H9 (cell line): ENCODE data around the gene ZC3H12C. TPM values are rescaled to one million over a fixed set of nuclear protein-coding genes. Genes with fewer than 3 reads are reported as not detected.
"Not testable (repeated sequence)": the region's sequence is repeated elsewhere in the genome, so short reads cannot be mapped to it uniquely, and the experiment has no call there.

Experiments used
- DNase-seq: peaks from one replicate; pipeline ENCODE4 v3.0.0-alpha.2; 2017
- H2AFZ ChIP-seq: one replicate; pipeline ENCODE4 v1.6.1; 2013; ENCODE audit warnings: mild to moderate bottlenecking, low read length, control low read depth, moderate library complexity
- H2AK5ac ChIP-seq: 2 replicates; pipeline ENCODE4 v1.6.1; 2013; ENCODE audit warnings: low read length, control low read depth, mixed read lengths; ENCODE audit not compliant: insufficient read length
- H2BK120ac ChIP-seq: one replicate; pipeline ENCODE4 v1.6.1; 2013; ENCODE audit warnings: low read depth, mild to moderate bottlenecking, low read length, control low read depth, inconsistent platforms; ENCODE audit not compliant: poor library complexity, severe bottlenecking
- H2BK12ac ChIP-seq: 2 replicates; pipeline ENCODE4 v1.6.1; 2013; ENCODE audit warnings: low read length, control low read depth, mixed read lengths, low read depth; ENCODE audit not compliant: insufficient read length
- H2BK15ac ChIP-seq: 2 replicates; pipeline ENCODE4 v1.6.1; 2013; ENCODE audit warnings: low read depth, low read length, control low read depth
- H2BK20ac ChIP-seq: one replicate; pipeline ENCODE4 v1.6.1; 2013; ENCODE audit warnings: low read depth, mild to moderate bottlenecking, low read length, control low read depth, inconsistent platforms; ENCODE audit not compliant: poor library complexity, severe bottlenecking
- H2BK5ac ChIP-seq: 2 replicates; pipeline ENCODE4 v1.6.1; 2013; ENCODE audit warnings: low read length, control low read depth, mixed read lengths; ENCODE audit not compliant: insufficient read length
- H3K14ac ChIP-seq: 2 replicates; pipeline ENCODE4 v1.6.1; 2013; ENCODE audit warnings: low read length, control low read depth; ENCODE audit not compliant: insufficient read depth
- H3K18ac ChIP-seq: 2 replicates; pipeline ENCODE4 v1.6.1; 2013; ENCODE audit warnings: low read depth, mild to moderate bottlenecking, mixed read lengths, low read length, control low read depth; ENCODE audit not compliant: insufficient read length
- H3K23ac ChIP-seq: 2 replicates; pipeline ENCODE4 v1.6.1; 2013; ENCODE audit warnings: low read length, control low read depth, mixed read lengths, low read depth; ENCODE audit not compliant: insufficient read length
- H3K23me2 ChIP-seq: 2 replicates; pipeline ENCODE4 v1.6.1; 2013; ENCODE audit warnings: low read depth, mild to moderate bottlenecking, mixed read lengths, low read length, control low read depth; ENCODE audit not compliant: insufficient read length, poor library complexity, severe bottlenecking
- H3K27ac ChIP-seq: 2 replicates; pipeline ENCODE4 v1.5.1; 2013; ENCODE audit warnings: low read length, control low read depth, mixed read lengths, low read depth; ENCODE audit not compliant: insufficient read length
- H3K27me3 ChIP-seq: 2 replicates; pipeline ENCODE4 v1.6.1; 2013; ENCODE audit warnings: low read length, control low read depth, inconsistent platforms; ENCODE audit not compliant: insufficient read depth
- H3K4ac ChIP-seq: 2 replicates; pipeline ENCODE4 v1.6.1; 2013; ENCODE audit warnings: low read depth, mild to moderate bottlenecking, control low read depth, inconsistent platforms, low read length, moderate library complexity
- H3K4me1 ChIP-seq: 2 replicates; pipeline ENCODE4 v1.6.1; 2013; ENCODE audit warnings: low read length, control low read depth, inconsistent platforms; ENCODE audit not compliant: insufficient read depth
- H3K4me2 ChIP-seq: 2 replicates; pipeline ENCODE4 v1.6.1; 2013; ENCODE audit warnings: low read length, control low read depth, mixed read lengths; ENCODE audit not compliant: insufficient read length, insufficient read depth
- H3K56ac ChIP-seq: 2 replicates; pipeline ENCODE4 v1.6.1; 2013; ENCODE audit warnings: low read depth, mild to moderate bottlenecking, mixed read lengths, low read length, control low read depth; ENCODE audit not compliant: insufficient read length
- H3K79me1 ChIP-seq: 2 replicates; pipeline ENCODE4 v1.6.1; 2013; ENCODE audit warnings: low read depth, mild to moderate bottlenecking, moderate library complexity, low read length, control low read depth, inconsistent platforms; ENCODE audit not compliant: insufficient read depth, poor library complexity, severe bottlenecking
- H3K79me2 ChIP-seq: 2 replicates; pipeline ENCODE4 v1.6.1; 2013; ENCODE audit warnings: low read length, control low read depth, inconsistent platforms; ENCODE audit not compliant: insufficient read depth
- H3K9ac ChIP-seq: 2 replicates; pipeline ENCODE4 v1.6.1; 2013; ENCODE audit warnings: low read length, control low read depth, mixed read lengths; ENCODE audit not compliant: insufficient read length; ENCODE audit errors: extremely low read depth
- H3K9me3 ChIP-seq: one replicate; pipeline ENCODE4 v1.6.1; 2013; ENCODE audit warnings: low read depth, low read length, inconsistent platforms; ENCODE audit not compliant: control insufficient read depth
- H3T11ph ChIP-seq: one replicate; pipeline ENCODE4 v1.6.1; 2013; ENCODE audit warnings: mild to moderate bottlenecking, low read length, control low read depth, inconsistent platforms
- H4K20me1 ChIP-seq: one replicate; pipeline ENCODE4 v1.6.1; 2013; ENCODE audit not compliant: control insufficient read depth, insufficient read length, insufficient read depth
- H4K5ac ChIP-seq: 2 replicates; pipeline ENCODE4 v1.6.1; 2013; ENCODE audit warnings: low read depth, mild to moderate bottlenecking, mixed read lengths, low read length, control low read depth; ENCODE audit not compliant: insufficient read length
- H4K8ac ChIP-seq: replicated peaks from 2 replicates; pipeline ENCODE4 v1.6.1; 2013; ENCODE audit warnings: low read length, control low read depth, mixed read lengths, low read depth; ENCODE audit not compliant: insufficient read length
- H4K91ac ChIP-seq: 2 replicates; pipeline ENCODE4 v1.6.1; 2013; ENCODE audit warnings: low read depth, mild to moderate bottlenecking, moderate library complexity, mixed read lengths, low read length, control low read depth; ENCODE audit not compliant: insufficient read length
- H3K27ac Mint-ChIP-seq, 3 experiments: 2 replicates in 2 of 3; 3 replicates in 1 of 3; pipeline ENCODE4 v1.8.0; 2020 to 2021; ENCODE audit warnings: mixed read lengths in 3 of 3, mild to moderate bottlenecking in 1 of 3, moderate library complexity in 1 of 3
- H3K27me3 Mint-ChIP-seq: 2 replicates; pipeline ENCODE4 v1.8.0; 2021; ENCODE audit warnings: low read depth, mild to moderate bottlenecking, moderate library complexity, mixed read lengths
- H3K36me3 Mint-ChIP-seq, 3 experiments: 2 replicates in 2 of 3; 3 replicates in 1 of 3; pipeline ENCODE4 v1.8.0; 2020 to 2021; ENCODE audit warnings: low read depth in 3 of 3, mixed read lengths in 3 of 3; ENCODE audit not compliant: insufficient read depth in 1 of 3
- H3K4me1 Mint-ChIP-seq, 2 experiments: 2 replicates each; pipeline ENCODE4 v1.8.0; 2020; ENCODE audit warnings: mixed read lengths in 2 of 2
- H3K4me3 Mint-ChIP-seq, 2 experiments: 2 replicates in 1 of 2; 3 replicates in 1 of 2; pipeline ENCODE4 v1.8.0; 2020 to 2021; ENCODE audit warnings: mild to moderate bottlenecking in 2 of 2, mixed read lengths in 2 of 2, moderate library complexity in 1 of 2
- H3K9me3 Mint-ChIP-seq, 2 experiments: 2 replicates in 1 of 2; 3 replicates in 1 of 2; pipeline ENCODE4 v1.8.0; 2020; ENCODE audit warnings: mild to moderate bottlenecking in 2 of 2, mixed read lengths in 2 of 2, moderate library complexity in 1 of 2
- CTCF ChIP-seq: fragments of 200-600 bp; sonication (generic); conservative IDR thresholded peaks from 3 replicates; pipeline ENCODE4 v1.8.0; 2021; ENCODE audit warnings: antibody characterized with exemption, mild to moderate bottlenecking
- WGBS: extraction: QIAGEN DNeasy Blood & Tissue Kit; methylation state at CpG from one replicate; pipeline ENCODE4 v1.1.7; 2013; ENCODE audit warnings: missing lambda C conversion rate, low lambda C conversion rate, mixed read lengths; ENCODE audit not compliant: insufficient read length; ENCODE audit errors: extremely low coverage; 5-methylcytosine and 5-hydroxymethylcytosine counted together
- total RNA-seq: library from RNA; stranded (reverse); gene quantifications from 2 replicates; pipeline ENCODE4 v1.2.1, GENCODE V29; 2021

ZC3H12C gene
- total RNA-seq, 1 experiment from 2014 or later = 4.8 TPM

- not testable (repeated sequence) for H3K9me3 Mint-ChIP-seq, H3K4ac ChIP-seq, H2BK15ac ChIP-seq, H4K20me1 ChIP-seq, H4K91ac ChIP-seq, H3K27ac ChIP-seq, H3K14ac ChIP-seq, H3K79me2 ChIP-seq, H3K27me3 ChIP-seq, H2BK20ac ChIP-seq, DNase-seq, H2BK120ac ChIP-seq, H2AFZ ChIP-seq, H4K8ac ChIP-seq, H3K23ac ChIP-seq, H3K4me1 ChIP-seq, H3K79me1 ChIP-seq, H3K9me3 ChIP-seq, H2AK5ac ChIP-seq, H2BK12ac ChIP-seq, H4K5ac ChIP-seq, H3T11ph ChIP-seq, H3K23me2 ChIP-seq, H3K27me3 Mint-ChIP-seq, H3K36me3 Mint-ChIP-seq, H3K56ac ChIP-seq, H2BK5ac ChIP-seq
- H3K9ac ChIP-seq = peak overlapping the region; percentile 44
- TF ChIP-seq CTCF = peak; percentile 37; the same call in 2 of the 3 replicates
- H3K4me2 ChIP-seq = peak overlapping the region; percentile 30
- WGBS = no CpG with 5 or more reads among the region's 29 CpGs
- H3K27ac Mint-ChIP-seq = peak overlapping the region in 2 of 3 experiments; percentile 92 to 94; a peak in 3 of 7 replicates
- H3K4me3 Mint-ChIP-seq = peak overlapping the region; percentile 76 to 81
- H3K18ac ChIP-seq = peak overlapping the region; percentile 75
- H3K4me1 Mint-ChIP-seq = peaks cover 13 to 19% of the 10 kb centered on the region in 2 experiments
Observed at GRCh38 chr11:110208678-110209312, 115.6 kb downstream of the ZC3H12C start.

- not testable (repeated sequence) for H3K9ac ChIP-seq, DNase-seq, H2AFZ ChIP-seq, H3K79me1 ChIP-seq, H3K36me3 Mint-ChIP-seq, H3K4ac ChIP-seq, H2AK5ac ChIP-seq, H3K27me3 ChIP-seq, H2BK120ac ChIP-seq, H3T11ph ChIP-seq, H3K14ac ChIP-seq, H3K4me2 ChIP-seq, H4K20me1 ChIP-seq, H3K27ac Mint-ChIP-seq, H2BK15ac ChIP-seq, H2BK20ac ChIP-seq, H3K27ac ChIP-seq, H4K91ac ChIP-seq, H4K8ac ChIP-seq, H3K56ac ChIP-seq, H3K27me3 Mint-ChIP-seq, H2BK5ac ChIP-seq, H3K79me2 ChIP-seq, H4K5ac ChIP-seq, H3K23ac ChIP-seq, H3K18ac ChIP-seq, H3K4me1 ChIP-seq, H3K9me3 Mint-ChIP-seq, H2BK12ac ChIP-seq, H3K9me3 ChIP-seq, H3K23me2 ChIP-seq
- Mint-ChIP-seq H3K4me3 (peak overlapping the region; percentile 76 to 81), H3K4me1 (peaks cover 13 to 19% of the 10 kb centered on the region in 2 experiments)
- WGBS = no CpG with 5 or more reads among the region's 14 CpGs
Observed at GRCh38 chr11:110209313-110209694, 116.1 kb downstream of the ZC3H12C start.
